ENCODE measurements around the gene RHEX. TPM values are rescaled to one million over a fixed set of nuclear protein-coding genes. Genes with fewer than 3 reads are reported as not detected.

RHEX gene
- total and polyA plus RNA-seq, 11 donors: 0.16 to 0.60 (median 0.38) TPM; not detected in 5

- 70 to 83% (median 75%) methylated on average over 8 of the region's 8 CpGs for WGBS, 4 donors
- H3K27me3 ChIP-seq: no peaks in the 10 kb centered on the region
- H3K4me3 ChIP-seq: no peak overlapping the region
- H3K4me1 ChIP-seq: peaks cover 0 to 49% (median 13%) of the 10 kb centered on the region in 12 donors
- no peak for DNase-seq
- no peak for TF ChIP-seq POLR2A (IDR thresholded peaks at IDR 0.05)
- TF ChIP-seq CTCF (IDR thresholded peaks at IDR 0.05): no peak
- peak overlapping the region in 1 of 12 donors; percentile 33 for H3K27ac ChIP-seq
- ATAC-seq: peak in 1 of 4 donors; percentile 50
- intact Hi-C loops (cut with DNase I): loop anchor here in 1 of 10 donors (2.0 kb wide), 1 partner anchor 21 kb away; no protein-coding TSS in a partner anchor
- H3K36me3 ChIP-seq: no peaks in the 10 kb centered on the region
- no peaks in the 10 kb centered on the region for H3K9me3 ChIP-seq
Measured at GRCh38 chr1:206005778-206006180, 47.2 kb upstream of the RHEX start.

DNA sequence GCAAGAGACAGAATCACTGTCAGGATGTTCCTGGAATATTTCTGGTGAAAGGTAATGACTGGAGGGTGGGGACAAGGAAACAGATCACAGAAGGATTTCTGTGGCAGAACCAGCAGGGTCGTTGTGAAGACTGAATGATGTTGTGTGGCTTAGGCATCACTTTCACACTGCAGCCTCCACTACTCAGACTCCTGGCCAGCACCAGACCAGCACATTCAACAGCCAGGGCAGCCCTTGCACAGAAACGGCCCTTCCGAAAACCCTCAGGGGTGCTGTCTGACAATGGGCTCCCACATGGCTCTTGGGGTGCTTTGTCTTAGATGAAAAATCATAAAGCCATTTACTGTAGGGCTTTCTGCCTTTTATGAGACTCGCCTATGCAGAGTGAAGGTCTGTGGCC lies 46.0 kb upstream of the RHEX start:
- 66 to 82% (median 74%) methylated on average over 4 of the region's 4 CpGs for WGBS, 4 donors

DNA sequence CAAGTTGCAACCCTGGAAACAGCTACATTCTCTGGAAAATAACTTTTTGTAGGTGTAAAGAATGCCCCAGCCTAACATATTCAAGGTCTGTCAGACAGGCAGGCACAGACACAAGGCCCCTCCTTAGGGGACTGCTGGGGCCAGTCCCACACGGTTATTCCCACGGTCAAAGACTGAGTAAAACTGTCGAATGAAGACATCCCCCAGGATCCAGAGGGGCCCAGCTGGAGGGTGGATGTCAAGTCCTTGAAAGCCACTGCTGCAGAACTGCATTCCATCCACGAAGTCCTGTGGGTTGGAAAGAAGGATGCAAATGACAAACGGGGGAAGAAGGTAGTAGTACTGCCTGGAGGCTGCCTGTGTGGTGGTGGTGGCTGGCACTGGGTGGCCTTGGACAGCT lies 42.9 kb upstream of the RHEX start:
- TF ChIP-seq CTCF (IDR thresholded peaks at IDR 0.05) (no peak), POLR2A (IDR thresholded peaks at IDR 0.05) (no peak)
- Histone ChIP-seq H3K4me3 (no peak overlapping the region), H3K36me3 (no peaks in the 10 kb centered on the region), H3K4me1 (peaks cover 0 to 28% (median 0%) of the 10 kb centered on the region in 12 donors), H3K27ac (no peak overlapping the region), H3K9me3 (no peaks in the 10 kb centered on the region), H3K27me3 (no peaks in the 10 kb centered on the region)
- WGBS, 4 donors: 55 to 80% (median 62%) methylated on average over 5 of the region's 5 CpGs
- intact Hi-C loops (cut with DNase I): no loop called here
- no peak for DNase-seq
- ATAC-seq: no peak

More for the DNA sequence above, 46.0 kb upstream of the RHEX start:
- intact Hi-C loops (cut with DNase I): loop anchor here in 1 of 10 donors (2.0 kb wide), 1 partner anchor 20 kb away; no protein-coding TSS in a partner anchor
- H3K27ac ChIP-seq: no peak overlapping the region
- H3K4me3 ChIP-seq: no peak overlapping the region
- H3K4me1 ChIP-seq: peaks cover 0 to 45% (median 12%) of the 10 kb centered on the region in 12 donors
- H3K36me3 ChIP-seq: no peaks in the 10 kb centered on the region
- no peaks in the 10 kb centered on the region for H3K9me3 ChIP-seq
- no peak for TF ChIP-seq CTCF (IDR thresholded peaks at IDR 0.05)
- no peak for TF ChIP-seq POLR2A (IDR thresholded peaks at IDR 0.05)
- no peaks in the 10 kb centered on the region for H3K27me3 ChIP-seq
- ATAC-seq (no peak), DNase-seq (no peak)

GRCh38 chr1:206011057-206011456 lies 41.9 kb upstream of the RHEX start:
- intact Hi-C loops (cut with DNase I): no loop called here
- H3K27me3 ChIP-seq: no peaks in the 10 kb centered on the region
- H3K27ac ChIP-seq: no peak overlapping the region
- no peak for TF ChIP-seq CTCF (IDR thresholded peaks at IDR 0.05)
- no peak for TF ChIP-seq POLR2A (IDR thresholded peaks at IDR 0.05)
- no peak overlapping the region for H3K4me3 ChIP-seq
- ATAC-seq: no peak
- peaks cover 0 to 24% (median 0%) of the 10 kb centered on the region in 12 donors for H3K4me1 ChIP-seq
- no peaks in the 10 kb centered on the region for H3K36me3 ChIP-seq
- H3K9me3 ChIP-seq: no peaks in the 10 kb centered on the region
- 91 to 95% (median 92%) methylated on average over 8 of the region's 8 CpGs for WGBS, 4 donors
- no peak for DNase-seq

Measured in heart left ventricle (tissue), 16 donors.